Sigmoid colon (tissue), 7 donors: Measurements from ENCODE around the gene SH3RF3. TPM values are rescaled to one million over a fixed set of nuclear protein-coding genes. Genes with fewer than 3 reads are reported as not detected.

Experiments
- DNase-seq: peaks from one replicate; pipeline ENCODE4 v3.0.0-alpha.2; 2019
- H3K27ac ChIP-seq, 4 donors: fragments of 200-600 bp; sonication (generic); one replicate each; pipeline ENCODE4 v1.5.1; 2016 to 2019; ENCODE audit warnings: mild to moderate bottlenecking in 1 of 4
- H3K27me3 ChIP-seq, 3 donors: fragments of 200-600 bp; sonication (generic); one replicate each; pipeline ENCODE4 v1.5.1; 2019; ENCODE audit warnings: mild to moderate bottlenecking in 1 of 3
- H3K36me3 ChIP-seq, 4 donors: fragments of 200-600 bp; sonication (generic); one replicate each; pipeline ENCODE4 v1.5.1; 2016 to 2019
- H3K4me1 ChIP-seq, 4 donors: fragments of 200-600 bp; sonication (generic); one replicate each; pipeline ENCODE4 v1.5.1; 2017 to 2019
- H3K4me3 ChIP-seq, 4 donors: fragments of 200-600 bp; sonication (generic); one replicate each; pipeline ENCODE4 v1.5.1; 2017 to 2019; ENCODE audit warnings: mild to moderate bottlenecking in 2 of 4, moderate library complexity in 1 of 4
- H3K9me3 ChIP-seq, 4 donors: fragments of 200-600 bp in 3 of 4; sonication (generic) in 3 of 4; one replicate each; pipeline versions ENCODE4 v1.5.1 to v1.6.1; 2013 to 2019
- CTCF ChIP-seq, 4 experiments: fragments of 450-650 bp in 3 of 4; fragments of 200-600 bp in 1 of 4; IDR thresholded peaks; one replicate each; pipeline ENCODE4 v1.5.1; 2016 to 2019; ENCODE audit warnings: antibody characterized with exemption in 4 of 4, mild to moderate bottlenecking in 3 of 4, moderate library complexity in 2 of 4
- EP300 ChIP-seq, 4 donors: sonication (generic); formaldehyde crosslinking; IDR thresholded peaks; one replicate each; pipeline ENCODE4 v1.6.1; 2017; ENCODE audit warnings: antibody characterized with exemption in 4 of 4
- POLR2A ChIP-seq, 2 donors: fragments of 450-650 bp; IDR thresholded peaks; one replicate each; pipeline ENCODE4 v1.6.1; 2016; ENCODE audit warnings: antibody characterized with exemption in 2 of 2, mild to moderate bottlenecking in 2 of 2, moderate library complexity in 2 of 2
- POLR2AphosphoS5 ChIP-seq, 4 donors: sonication (generic); formaldehyde crosslinking; IDR thresholded peaks; one replicate each; pipeline ENCODE4 v1.6.1; 2017; ENCODE audit warnings: antibody characterized with exemption in 4 of 4
- WGBS, 2 donors: extraction: QIAGEN DNeasy Blood & Tissue Kit; methylation state at CpG; one replicate each; pipeline ENCODE4 v1.1.7; 2013; 5-methylcytosine and 5-hydroxymethylcytosine counted together
- intact Hi-C: fragments of 100-400 bp; cut with DNase I; formaldehyde crosslinking; loops from one replicate; pipeline ENCODE4 v1.15.1; 2023
- polyA plus RNA-seq, 3 donors: library from polyadenylated mRNA; stranded (reverse); fragments of 200-250 nt; gene quantifications; one replicate each; pipeline ENCODE4 v1.2.3, GENCODE V29; 2013
- total RNA-seq, 4 donors: library from RNA; depleted of rRNA; stranded (reverse); fragments of >200 nt; gene quantifications; one replicate each; pipeline ENCODE4 v1.1.0, GENCODE V29; 2016
- donor health status: healthy with polysubstance abuse.
- donor health status: Bipolar disorder and iron deficiency.
- donor health status: healthy.

SH3RF3 gene
- total and polyA plus RNA-seq, 7 donors, result 0.69 to 10.0 (median 3.4) TPM

DNA sequence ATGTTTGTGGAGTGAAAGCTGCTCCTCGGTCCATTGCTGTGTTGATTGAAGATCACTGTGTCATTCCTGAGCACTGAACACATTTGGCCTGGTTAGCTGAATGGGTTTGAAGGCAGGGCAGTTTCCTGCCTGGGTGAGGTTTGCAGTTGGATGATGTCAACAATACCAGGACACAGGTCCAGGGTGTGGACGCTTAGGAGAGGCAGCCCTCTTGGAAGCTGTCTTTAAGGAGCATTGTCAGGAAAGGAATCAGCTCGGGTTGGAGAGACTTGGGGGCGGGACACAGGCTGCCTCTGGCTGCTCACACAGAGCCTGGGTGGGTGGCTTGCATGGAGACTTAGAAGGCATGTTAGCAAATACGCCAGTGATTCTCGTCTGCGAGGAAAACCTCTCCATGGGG lies 247.1 kb downstream of the SH3RF3 start:
- 47 to 81% methylated on average over 7 of the region's 7 CpGs for WGBS, 2 donors
- TF ChIP-seq POLR2A (IDR thresholded peaks at IDR 0.05) (no peak), CTCF (IDR thresholded peaks at IDR 0.05) (no peak), POLR2AphosphoS5 (IDR thresholded peaks at IDR 0.05) (no peak), EP300 (IDR thresholded peaks at IDR 0.05) (no peak)
- H3K9me3 ChIP-seq, result no peaks in the 10 kb centered on the region
- intact Hi-C loops, result no loop called here
- no peak overlapping the region for H3K4me3 ChIP-seq
- peaks cover 0 to 11% (median 0%) of the 10 kb centered on the region in 4 donors for H3K36me3 ChIP-seq
- H3K27ac ChIP-seq, result no peak overlapping the region
- peak; percentile 34 for DNase-seq
- no peaks in the 10 kb centered on the region for H3K27me3 ChIP-seq
- no peaks in the 10 kb centered on the region for H3K4me1 ChIP-seq

- TF ChIP-seq CTCF (IDR thresholded peaks at IDR 0.05) (no peak), POLR2AphosphoS5 (IDR thresholded peaks at IDR 0.05) (no peak)
- peak; percentile 42 for DNase-seq
- Histone ChIP-seq H3K27ac (no peak overlapping the region), H3K27me3 (no peaks in the 10 kb centered on the region), H3K4me3 (no peak overlapping the region), H3K9me3 (no peaks in the 10 kb centered on the region), H3K36me3 (peaks cover 0 to 9% (median 0%) of the 10 kb centered on the region in 4 donors), H3K4me1 (peaks cover 0 to under 1% (median under 1%) of the 10 kb centered on the region in 4 donors)
- intact Hi-C loops, result no loop called here
- WGBS, 2 donors, result 91 to 94% methylated on average over 13 of the region's 13 CpGs
Observed at GRCh38 chr2:109376796-109377495, 247.9 kb downstream of the SH3RF3 start.

DNA sequence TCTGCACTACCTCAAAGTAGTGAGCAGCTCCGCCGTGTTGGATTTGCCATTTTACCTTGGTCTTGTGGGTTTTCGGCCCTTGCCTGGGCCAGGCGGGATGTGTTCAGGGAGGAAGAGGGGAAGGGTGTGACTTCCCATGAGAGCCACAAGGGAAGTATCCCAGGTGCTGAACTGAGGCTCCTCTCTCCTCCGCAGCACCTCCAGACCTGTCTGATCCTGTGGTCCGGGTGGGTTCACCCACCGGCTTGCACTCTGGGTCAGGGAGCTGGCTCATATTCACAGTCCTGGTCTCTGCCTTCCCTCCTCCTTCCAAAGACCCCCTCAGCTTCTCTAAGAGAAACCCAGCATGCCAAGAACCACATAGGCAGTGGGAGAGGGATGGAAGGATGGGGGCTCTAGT lies 249.0 kb downstream of the SH3RF3 start:
- peak; percentile 51 for DNase-seq
- Histone ChIP-seq H3K36me3 (no peaks in the 10 kb centered on the region), H3K4me3 (no peak overlapping the region), H3K27me3 (no peaks in the 10 kb centered on the region), H3K9me3 (no peaks in the 10 kb centered on the region), H3K27ac (no peak overlapping the region), H3K4me1 (peaks cover 0 to 11% (median 10%) of the 10 kb centered on the region in 4 donors)
- WGBS, 2 donors, result 94 to 95% methylated on average over 7 of the region's 7 CpGs
- TF ChIP-seq EP300 (IDR thresholded peaks at IDR 0.05) (no peak), POLR2A (IDR thresholded peaks at IDR 0.05) (no peak), CTCF (IDR thresholded peaks at IDR 0.05) (no peak), POLR2AphosphoS5 (IDR thresholded peaks at IDR 0.05) (no peak)
- intact Hi-C loops, result no loop called here

- TF ChIP-seq POLR2AphosphoS5 (IDR thresholded peaks at IDR 0.05), result no peak
- no peak for TF ChIP-seq CTCF (IDR thresholded peaks at IDR 0.05)
- TF ChIP-seq EP300 (IDR thresholded peaks at IDR 0.05), result no peak
- no peak for TF ChIP-seq POLR2A (IDR thresholded peaks at IDR 0.05)
- H3K27me3 ChIP-seq, result no peaks in the 10 kb centered on the region
- H3K4me3 ChIP-seq, result no peak overlapping the region
- H3K27ac ChIP-seq, result no peak overlapping the region
- intact Hi-C loops, result no loop called here
- peak; percentile 13 for DNase-seq
- H3K36me3 ChIP-seq, result no peaks in the 10 kb centered on the region
- peaks cover 0 to 17% (median 15%) of the 10 kb centered on the region in 4 donors for H3K4me1 ChIP-seq
- H3K9me3 ChIP-seq, result no peaks in the 10 kb centered on the region
Observed at GRCh38 chr2:109378682-109379081, 249.7 kb downstream of the SH3RF3 start.

GRCh38 chr2:109379507-109379906 lies 250.5 kb downstream of the SH3RF3 start:
- intact Hi-C loops, result no loop called here
- TF ChIP-seq POLR2A (IDR thresholded peaks at IDR 0.05), result no peak
- no peak for TF ChIP-seq EP300 (IDR thresholded peaks at IDR 0.05)
- TF ChIP-seq POLR2AphosphoS5 (IDR thresholded peaks at IDR 0.05), result no peak
- no peak for TF ChIP-seq CTCF (IDR thresholded peaks at IDR 0.05)
- Histone ChIP-seq H3K4me1 (peaks cover 0 to 21% (median 15%) of the 10 kb centered on the region in 4 donors), H3K9me3 (no peaks in the 10 kb centered on the region), H3K27ac (no peak overlapping the region), H3K36me3 (no peaks in the 10 kb centered on the region), H3K27me3 (no peaks in the 10 kb centered on the region), H3K4me3 (no peak overlapping the region)
- WGBS, 2 donors, result 64 to 84% methylated on average over 7 of the region's 7 CpGs
- DNase-seq, result peak; percentile 34
